Measurements from ENCODE around the gene DCTN1.

DNA sequence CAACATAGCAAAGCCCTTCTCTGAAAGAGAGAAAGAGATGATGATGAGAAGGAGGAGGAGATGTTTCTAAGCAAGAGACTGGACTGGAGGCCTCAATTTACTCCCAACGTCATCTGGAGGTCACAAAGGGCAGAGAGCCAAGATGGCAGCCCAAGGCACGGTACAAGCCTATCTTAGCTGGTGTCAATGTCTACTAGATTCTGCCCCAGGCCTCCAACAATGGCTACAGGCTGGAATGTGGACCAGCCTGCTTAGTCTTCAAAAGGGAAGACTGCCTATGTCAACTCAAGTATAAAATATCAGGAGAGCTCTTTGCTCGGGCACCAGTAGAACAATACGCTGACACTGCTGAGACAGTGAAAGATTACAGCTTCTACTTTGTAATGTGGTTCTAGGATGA is 30.2 kb downstream of the DCTN1 start:
- TF ChIP-seq, protein P1, sequence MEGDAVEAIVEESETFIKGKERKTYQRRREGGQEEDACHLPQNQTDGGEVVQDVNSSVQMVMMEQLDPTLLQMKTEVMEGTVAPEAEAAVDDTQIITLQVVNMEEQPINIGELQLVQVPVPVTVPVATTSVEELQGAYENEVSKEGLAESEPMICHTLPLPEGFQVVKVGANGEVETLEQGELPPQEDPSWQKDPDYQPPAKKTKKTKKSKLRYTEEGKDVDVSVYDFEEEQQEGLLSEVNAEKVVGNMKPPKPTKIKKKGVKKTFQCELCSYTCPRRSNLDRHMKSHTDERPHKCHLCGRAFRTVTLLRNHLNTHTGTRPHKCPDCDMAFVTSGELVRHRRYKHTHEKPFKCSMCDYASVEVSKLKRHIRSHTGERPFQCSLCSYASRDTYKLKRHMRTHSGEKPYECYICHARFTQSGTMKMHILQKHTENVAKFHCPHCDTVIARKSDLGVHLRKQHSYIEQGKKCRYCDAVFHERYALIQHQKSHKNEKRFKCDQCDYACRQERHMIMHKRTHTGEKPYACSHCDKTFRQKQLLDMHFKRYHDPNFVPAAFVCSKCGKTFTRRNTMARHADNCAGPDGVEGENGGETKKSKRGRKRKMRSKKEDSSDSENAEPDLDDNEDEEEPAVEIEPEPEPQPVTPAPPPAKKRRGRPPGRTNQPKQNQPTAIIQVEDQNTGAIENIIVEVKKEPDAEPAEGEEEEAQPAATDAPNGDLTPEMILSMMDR (IDR thresholded peaks at IDR 0.05) = no peak
- no peak for TF ChIP-seq EZH2 (IDR thresholded peaks at IDR 0.05; ENCODE audit: borderline replicate concordance, insufficient read depth, low read depth, low read length, poor library complexity, severe bottlenecking)

Data from B cell (primary cell).